ENCODE results near the gene KLK12.

KLK12 gene

GRCh38 chr19:51047031-51047335, 12.2 kb upstream of the KLK12 start:
- Histone ChIP-seq H3K4me3 (ENCODE audit: low read depth, low read length) (peak overlapping the region; percentile 28; the same call in 1 of the 2 replicates), H3K9me3 (ENCODE audit: control insufficient read depth, insufficient read depth, low read depth, low read length) (peaks cover 4% of the 10 kb centered on the region; the same call in 1 of the 2 replicates), H3K9ac (ENCODE audit: low read length) (no peak overlapping the region), H3K27me3 (ENCODE audit: control insufficient read depth, insufficient read depth, low read length) (no peaks in the 10 kb centered on the region), H3K4me1 (ENCODE audit: control insufficient read depth, insufficient read depth, low read length) (peaks cover 25% of the 10 kb centered on the region), H3K36me3 (ENCODE audit: control insufficient read depth, insufficient read depth, low read length) (no peaks in the 10 kb centered on the region), H3K27ac (ENCODE audit: low read depth, low read length) (peak overlapping the region; percentile 55)

GRCh38 chr19:51044327-51044726, 9.5 kb upstream of the KLK12 start:
- H3K36me3 ChIP-seq (ENCODE audit: control insufficient read depth, insufficient read depth, low read length) = no peaks in the 10 kb centered on the region
- peaks cover 23% of the 10 kb centered on the region for H3K4me1 ChIP-seq (ENCODE audit: control insufficient read depth, insufficient read depth, low read length)
- no peak overlapping the region for H3K4me3 ChIP-seq (ENCODE audit: low read depth, low read length)
- no peak overlapping the region for H3K9ac ChIP-seq (ENCODE audit: low read length)
- no peaks in the 10 kb centered on the region; the same call in 1 of the 2 replicates for H3K9me3 ChIP-seq (ENCODE audit: control insufficient read depth, insufficient read depth, low read depth, low read length)
- no peak overlapping the region for H3K27ac ChIP-seq (ENCODE audit: low read depth, low read length)
- H3K27me3 ChIP-seq (ENCODE audit: control insufficient read depth, insufficient read depth, low read length) = no peaks in the 10 kb centered on the region

- H3K9me3 ChIP-seq (ENCODE audit: control insufficient read depth, insufficient read depth, low read depth, low read length) = no peaks in the 10 kb centered on the region; the same call in 1 of the 2 replicates
- H3K27ac ChIP-seq (ENCODE audit: low read depth, low read length) = no peak overlapping the region
- no peaks in the 10 kb centered on the region for H3K27me3 ChIP-seq (ENCODE audit: control insufficient read depth, insufficient read depth, low read length)
- H3K9ac ChIP-seq (ENCODE audit: low read length) = no peak overlapping the region
- no peak overlapping the region for H3K4me3 ChIP-seq (ENCODE audit: low read depth, low read length)
- H3K36me3 ChIP-seq (ENCODE audit: control insufficient read depth, insufficient read depth, low read length) = no peaks in the 10 kb centered on the region
- H3K4me1 ChIP-seq (ENCODE audit: control insufficient read depth, insufficient read depth, low read length) = peaks cover 23% of the 10 kb centered on the region
Measured at GRCh38 chr19:51043497-51043896, 8.7 kb upstream of the KLK12 start.

- H3K4me3 ChIP-seq (ENCODE audit: low read depth, low read length) = no peak overlapping the region
- no peak overlapping the region for H3K9ac ChIP-seq (ENCODE audit: low read length)
- no peak overlapping the region for H3K27ac ChIP-seq (ENCODE audit: low read depth, low read length)
- no peaks in the 10 kb centered on the region; the same call in 1 of the 2 replicates for H3K9me3 ChIP-seq (ENCODE audit: control insufficient read depth, insufficient read depth, low read depth, low read length)
- no peaks in the 10 kb centered on the region for H3K4me1 ChIP-seq (ENCODE audit: control insufficient read depth, insufficient read depth, low read length)
- no peaks in the 10 kb centered on the region for H3K27me3 ChIP-seq (ENCODE audit: control insufficient read depth, insufficient read depth, low read length)
- H3K36me3 ChIP-seq (ENCODE audit: control insufficient read depth, insufficient read depth, low read length) = no peaks in the 10 kb centered on the region
Measured at GRCh38 chr19:51040151-51040550, 5.3 kb upstream of the KLK12 start.

DNA sequence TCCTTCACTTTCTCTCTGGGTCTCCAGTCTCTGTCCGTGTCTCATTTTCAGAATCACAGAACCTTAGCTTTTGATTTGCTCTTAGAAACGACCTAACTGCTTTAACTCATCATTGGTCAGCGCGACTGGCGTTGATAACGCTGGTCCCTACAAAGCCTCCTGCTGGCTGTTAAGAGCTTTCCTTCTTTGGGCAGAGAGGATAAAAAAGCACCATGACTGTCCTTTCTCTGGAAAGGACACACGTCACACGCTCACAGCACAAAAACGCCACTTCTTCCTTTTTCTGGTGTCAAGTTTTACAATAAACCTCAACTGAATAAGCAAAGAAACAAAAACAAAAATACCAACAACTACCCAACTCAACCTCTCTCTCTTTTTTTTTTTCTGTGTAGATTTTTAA, 1.7 kb upstream of the KLK12 start:
- no peaks in the 10 kb centered on the region for H3K4me1 ChIP-seq (ENCODE audit: control insufficient read depth, insufficient read depth, low read length)
- H3K4me3 ChIP-seq (ENCODE audit: low read depth, low read length) = no peak overlapping the region
- H3K9ac ChIP-seq (ENCODE audit: low read length) = no peak overlapping the region
- no peak overlapping the region for H3K27ac ChIP-seq (ENCODE audit: low read depth, low read length)
- H3K9me3 ChIP-seq (ENCODE audit: control insufficient read depth, insufficient read depth, low read depth, low read length) = no peaks in the 10 kb centered on the region
- no peaks in the 10 kb centered on the region for H3K36me3 ChIP-seq (ENCODE audit: control insufficient read depth, insufficient read depth, low read length)
- H3K27me3 ChIP-seq (ENCODE audit: control insufficient read depth, insufficient read depth, low read length) = no peaks in the 10 kb centered on the region

- Histone ChIP-seq H3K9ac (ENCODE audit: low read length) (no peak overlapping the region), H3K36me3 (ENCODE audit: control insufficient read depth, insufficient read depth, low read length) (no peaks in the 10 kb centered on the region), H3K27me3 (ENCODE audit: control insufficient read depth, insufficient read depth, low read length) (no peaks in the 10 kb centered on the region), H3K4me3 (ENCODE audit: low read depth, low read length) (no peak overlapping the region), H3K27ac (ENCODE audit: low read depth, low read length) (no peak overlapping the region), H3K9me3 (ENCODE audit: control insufficient read depth, insufficient read depth, low read depth, low read length) (no peaks in the 10 kb centered on the region), H3K4me1 (ENCODE audit: control insufficient read depth, insufficient read depth, low read length) (peaks cover 8% of the 10 kb centered on the region; the same call in 1 of the 2 replicates)
Measured at GRCh38 chr19:51031880-51032225, 2.9 kb downstream of the KLK12 start.

DNA sequence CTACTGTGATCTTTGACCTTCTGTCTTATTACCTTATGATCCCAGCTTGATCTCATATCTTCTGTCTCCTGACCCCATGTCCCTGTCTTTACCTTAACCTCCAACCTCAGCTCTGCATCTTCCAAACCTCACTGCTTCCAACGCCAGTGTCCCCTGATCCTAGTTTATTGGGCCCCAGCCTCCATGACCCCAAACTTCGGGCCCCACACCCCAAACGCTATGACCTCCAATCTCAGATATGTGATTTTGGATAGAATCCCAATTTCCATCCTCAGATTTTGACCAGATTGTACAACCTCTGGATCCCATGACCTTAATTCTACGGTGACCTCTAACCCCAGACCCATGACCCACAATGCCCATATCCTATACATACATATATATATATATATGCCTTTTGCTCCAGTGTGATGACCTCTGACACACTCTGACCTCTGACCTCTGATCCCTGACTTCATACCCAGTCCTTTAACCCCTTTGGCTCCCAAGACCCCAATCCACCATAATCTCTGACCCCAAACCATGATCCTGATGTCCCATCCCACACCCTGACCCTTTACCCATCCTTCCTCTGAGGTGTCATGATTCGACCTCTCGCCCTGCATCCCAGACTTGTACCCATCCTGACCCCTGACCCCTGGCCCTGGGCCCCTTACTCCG, 3.5 kb downstream of the KLK12 start:
- no peak overlapping the region for H3K4me3 ChIP-seq (ENCODE audit: low read depth, low read length)
- H3K27me3 ChIP-seq (ENCODE audit: control insufficient read depth, insufficient read depth, low read length) = no peaks in the 10 kb centered on the region
- peaks cover 11% of the 10 kb centered on the region; the same call in 1 of the 2 replicates for H3K4me1 ChIP-seq (ENCODE audit: control insufficient read depth, insufficient read depth, low read length)
- H3K9me3 ChIP-seq (ENCODE audit: control insufficient read depth, insufficient read depth, low read depth, low read length) = no peaks in the 10 kb centered on the region
- no peaks in the 10 kb centered on the region for H3K36me3 ChIP-seq (ENCODE audit: control insufficient read depth, insufficient read depth, low read length)
- no peak overlapping the region for H3K9ac ChIP-seq (ENCODE audit: low read length)
- no peak overlapping the region for H3K27ac ChIP-seq (ENCODE audit: low read depth, low read length)

- Histone ChIP-seq H3K4me1 (ENCODE audit: control insufficient read depth, insufficient read depth, low read length) (peaks cover 19% of the 10 kb centered on the region), H3K9ac (ENCODE audit: low read length) (no peak overlapping the region), H3K27me3 (ENCODE audit: control insufficient read depth, insufficient read depth, low read length) (no peaks in the 10 kb centered on the region), H3K9me3 (ENCODE audit: control insufficient read depth, insufficient read depth, low read depth, low read length) (no peaks in the 10 kb centered on the region), H3K36me3 (ENCODE audit: control insufficient read depth, insufficient read depth, low read length) (no peaks in the 10 kb centered on the region), H3K27ac (ENCODE audit: low read depth, low read length) (no peak overlapping the region), H3K4me3 (ENCODE audit: low read depth, low read length) (no peak overlapping the region)
Measured at GRCh38 chr19:51030631-51031030, 4.2 kb downstream of the KLK12 start.

DNA sequence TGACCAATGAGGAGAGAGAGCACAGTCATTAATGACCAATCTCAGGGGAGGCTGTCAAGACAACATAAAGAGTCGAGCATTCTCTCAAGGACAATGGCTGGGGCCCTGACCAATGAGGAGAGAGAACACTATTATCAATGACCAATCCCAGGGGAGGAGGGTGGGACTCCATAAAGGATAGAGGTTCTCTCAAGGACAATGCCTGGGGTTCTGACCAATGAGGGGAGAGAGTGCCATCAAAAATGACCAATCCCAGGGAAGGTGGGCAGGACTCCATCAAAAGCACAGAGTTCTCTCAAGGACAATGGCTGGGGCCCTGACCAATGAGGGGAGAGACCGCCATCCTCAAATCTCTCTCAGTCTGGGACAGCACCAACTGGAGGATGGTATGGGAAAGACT, 5.1 kb downstream of the KLK12 start:
- H3K9ac ChIP-seq (ENCODE audit: low read length) = no peak overlapping the region

DNA sequence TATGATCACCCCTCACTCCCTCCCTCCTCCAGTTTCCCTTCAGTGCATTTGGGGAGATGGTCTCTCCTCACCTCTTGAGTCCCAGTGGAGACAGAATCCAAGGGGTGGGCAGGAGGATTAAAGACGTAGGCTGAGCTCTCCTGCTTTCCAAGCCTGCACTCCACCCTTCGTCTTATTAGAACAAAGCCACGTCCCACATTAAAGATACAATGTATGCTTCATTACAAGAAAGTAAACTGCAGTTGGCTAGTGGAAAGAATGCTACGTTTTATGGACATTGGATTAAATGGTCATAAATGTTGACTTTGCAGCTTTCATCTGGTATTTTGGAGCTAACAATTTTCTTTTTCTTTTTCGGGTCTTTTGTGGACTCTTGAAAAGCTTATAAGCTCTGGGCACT, 6.9 kb downstream of the KLK12 start:
- peaks cover 30% of the 10 kb centered on the region for H3K4me1 ChIP-seq (ENCODE audit: control insufficient read depth, insufficient read depth, low read length)
- no peak overlapping the region for H3K9ac ChIP-seq (ENCODE audit: low read length)
- H3K27me3 ChIP-seq (ENCODE audit: control insufficient read depth, insufficient read depth, low read length) = peaks cover 7% of the 10 kb centered on the region; the same call in 1 of the 2 replicates
- no peak overlapping the region for H3K4me3 ChIP-seq (ENCODE audit: low read depth, low read length)
- no peaks in the 10 kb centered on the region for H3K9me3 ChIP-seq (ENCODE audit: control insufficient read depth, insufficient read depth, low read depth, low read length)
- H3K27ac ChIP-seq (ENCODE audit: low read depth, low read length) = no peak overlapping the region
- no peaks in the 10 kb centered on the region for H3K36me3 ChIP-seq (ENCODE audit: control insufficient read depth, insufficient read depth, low read length)

More for the DNA sequence above, 5.1 kb downstream of the KLK12 start:
- no peaks in the 10 kb centered on the region for H3K36me3 ChIP-seq (ENCODE audit: control insufficient read depth, insufficient read depth, low read length)
- peaks cover 28% of the 10 kb centered on the region for H3K4me1 ChIP-seq (ENCODE audit: control insufficient read depth, insufficient read depth, low read length)
- H3K27me3 ChIP-seq (ENCODE audit: control insufficient read depth, insufficient read depth, low read length) = peaks cover 2% of the 10 kb centered on the region; the same call in 1 of the 2 replicates
- H3K4me3 ChIP-seq (ENCODE audit: low read depth, low read length) = no peak overlapping the region
- no peaks in the 10 kb centered on the region for H3K9me3 ChIP-seq (ENCODE audit: control insufficient read depth, insufficient read depth, low read depth, low read length)
- H3K27ac ChIP-seq (ENCODE audit: low read depth, low read length) = no peak overlapping the region

- Histone ChIP-seq H3K36me3 (ENCODE audit: control insufficient read depth, insufficient read depth, low read length) (no peaks in the 10 kb centered on the region), H3K9me3 (ENCODE audit: control insufficient read depth, insufficient read depth, low read depth, low read length) (no peaks in the 10 kb centered on the region), H3K4me3 (ENCODE audit: low read depth, low read length) (no peak overlapping the region), H3K27ac (ENCODE audit: low read depth, low read length) (no peak overlapping the region), H3K27me3 (ENCODE audit: control insufficient read depth, insufficient read depth, low read length) (peaks cover 7% of the 10 kb centered on the region; the same call in 1 of the 2 replicates), H3K9ac (ENCODE audit: low read length) (no peak overlapping the region), H3K4me1 (ENCODE audit: control insufficient read depth, insufficient read depth, low read length) (peaks cover 30% of the 10 kb centered on the region)
Measured at GRCh38 chr19:51027126-51027806, 7.5 kb downstream of the KLK12 start.

All from HUES6 (cell line).